NCI-H187 (cell line): ENCODE results near the gene TAF1C.
"Not testable (repeated sequence)": the region's sequence is repeated elsewhere in the genome, so short reads cannot be mapped to it uniquely, and the experiment has no call there.

ENCODE experiments used
- DNase-seq, 2 experiments: peaks; one replicate each; lab custom pipeline; 2025; lab: John Stamatoyannopoulos, UW

The TAF1C gene, protein sequence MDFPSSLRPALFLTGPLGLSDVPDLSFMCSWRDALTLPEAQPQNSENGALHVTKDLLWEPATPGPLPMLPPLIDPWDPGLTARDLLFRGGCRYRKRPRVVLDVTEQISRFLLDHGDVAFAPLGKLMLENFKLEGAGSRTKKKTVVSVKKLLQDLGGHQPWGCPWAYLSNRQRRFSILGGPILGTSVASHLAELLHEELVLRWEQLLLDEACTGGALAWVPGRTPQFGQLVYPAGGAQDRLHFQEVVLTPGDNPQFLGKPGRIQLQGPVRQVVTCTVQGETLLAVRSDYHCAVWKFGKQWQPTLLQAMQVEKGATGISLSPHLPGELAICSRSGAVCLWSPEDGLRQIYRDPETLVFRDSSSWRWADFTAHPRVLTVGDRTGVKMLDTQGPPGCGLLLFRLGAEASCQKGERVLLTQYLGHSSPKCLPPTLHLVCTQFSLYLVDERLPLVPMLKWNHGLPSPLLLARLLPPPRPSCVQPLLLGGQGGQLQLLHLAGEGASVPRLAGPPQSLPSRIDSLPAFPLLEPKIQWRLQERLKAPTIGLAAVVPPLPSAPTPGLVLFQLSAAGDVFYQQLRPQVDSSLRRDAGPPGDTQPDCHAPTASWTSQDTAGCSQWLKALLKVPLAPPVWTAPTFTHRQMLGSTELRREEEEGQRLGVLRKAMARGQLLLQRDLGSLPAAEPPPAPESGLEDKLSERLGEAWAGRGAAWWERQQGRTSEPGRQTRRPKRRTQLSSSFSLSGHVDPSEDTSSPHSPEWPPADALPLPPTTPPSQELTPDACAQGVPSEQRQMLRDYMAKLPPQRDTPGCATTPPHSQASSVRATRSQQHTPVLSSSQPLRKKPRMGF

GRCh38 chr16:84186685-84187437 lies at the start of gene TAF1C:
TSS of gene TAF1C (minus strand) at chr16:84187057. CDS start at chr16:84184988, 2,069 bp downstream.
- DNase-seq: peak; percentile 65 to 82

DNA sequence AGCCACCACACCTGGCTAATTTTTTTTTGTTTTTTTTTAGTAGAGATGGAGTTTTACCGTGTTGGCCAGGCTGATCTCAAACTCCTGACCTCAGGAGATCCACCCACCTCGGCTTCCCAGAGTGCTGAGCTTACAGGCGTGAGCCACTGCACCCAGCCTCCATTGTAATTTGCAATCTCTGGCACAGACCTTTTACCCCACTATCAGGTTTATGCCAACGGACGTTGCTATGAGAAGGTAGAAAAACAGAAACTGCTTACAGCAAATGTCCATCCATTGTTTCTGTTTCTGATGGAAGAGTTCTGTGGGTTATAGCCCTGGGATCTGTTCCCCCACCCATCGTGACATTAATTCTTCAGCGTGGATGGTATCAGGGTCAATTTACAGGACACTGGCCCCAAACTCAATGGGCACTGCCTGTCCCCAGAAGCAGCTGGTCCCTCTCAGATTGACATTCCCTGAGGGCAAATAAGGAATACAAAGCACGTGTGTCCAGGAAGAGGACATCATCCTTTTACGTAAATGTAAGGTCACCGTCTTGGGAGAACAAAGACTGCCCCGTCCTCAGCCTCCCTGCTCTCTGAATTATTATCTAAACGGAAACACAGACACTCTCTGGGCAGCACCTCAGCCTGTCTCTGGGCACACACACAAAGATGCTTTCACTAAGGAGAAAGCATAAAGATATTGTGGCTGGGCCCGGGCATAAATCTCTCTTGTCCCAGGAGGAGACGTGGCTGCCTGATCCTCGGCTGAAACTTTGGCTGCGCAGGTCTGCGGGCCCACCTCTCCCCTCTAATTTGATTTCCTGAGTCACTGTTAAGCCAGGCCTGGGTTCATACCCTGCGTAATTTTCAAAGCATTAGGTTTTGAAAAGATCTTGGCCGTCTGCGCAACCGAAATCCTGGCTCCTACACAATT lies 47.7 kb upstream of the TAF1C start:
- no peak for DNase-seq

- DNase-seq: no peak
These were observed 46.9 kb upstream of the TAF1C start for GRCh38 chr16:84233748-84234147.

- DNase-seq: no peak
These were observed 46.1 kb upstream of the TAF1C start for GRCh38 chr16:84232969-84233368.

GRCh38 chr16:84232060-84232459 lies 45.2 kb upstream of the TAF1C start:
- DNase-seq: no peak

DNA sequence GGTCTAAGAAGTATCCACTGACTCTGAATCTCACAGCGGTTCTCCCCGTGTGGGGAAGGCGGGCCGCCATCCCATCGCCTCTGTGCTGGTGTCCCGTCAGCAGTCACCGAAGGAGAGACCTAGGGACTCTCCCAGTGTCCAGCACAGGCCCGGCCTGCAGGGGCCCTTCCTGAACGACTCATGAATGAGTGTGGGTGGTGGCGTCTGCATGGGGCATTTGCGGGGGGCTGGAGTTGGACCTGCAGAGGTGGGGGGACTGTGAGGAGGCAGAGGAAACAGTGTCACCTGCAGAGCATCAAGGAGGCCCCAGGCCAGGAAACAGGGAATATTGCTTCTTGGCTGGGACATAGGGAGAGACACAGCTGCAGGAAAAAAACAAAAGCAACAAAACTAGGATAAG lies 42.6 kb upstream of the TAF1C start:
- no peak for DNase-seq

DNA sequence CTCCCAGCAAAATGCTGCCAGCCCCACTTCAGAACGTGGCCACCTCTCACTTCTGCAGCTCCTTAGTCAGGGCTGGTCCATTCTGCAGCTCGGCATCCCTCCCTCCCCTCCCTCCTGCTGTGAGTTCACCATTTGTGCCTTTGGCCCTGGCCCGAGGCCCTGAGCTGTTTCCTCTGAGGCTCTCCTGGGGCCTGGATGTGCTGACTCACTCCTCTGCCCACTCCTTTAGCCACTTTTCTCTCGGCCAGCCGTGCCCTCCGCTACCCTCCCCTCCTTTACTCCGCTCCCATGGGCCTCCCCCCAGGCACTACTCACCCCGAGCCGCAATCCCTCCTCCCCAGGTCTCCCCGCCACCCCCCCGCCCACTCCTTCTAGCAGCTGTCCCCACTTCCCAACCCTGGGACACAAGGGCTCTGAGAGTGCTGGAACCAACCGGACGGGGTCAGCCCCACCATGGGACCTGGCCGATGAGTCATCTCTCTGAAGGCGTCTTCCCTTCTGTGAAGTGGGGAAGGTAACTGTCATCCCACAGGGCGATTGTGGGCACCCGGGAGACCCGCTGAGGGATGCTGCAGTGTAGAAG lies 41.5 kb upstream of the TAF1C start:
- no peak for DNase-seq

DNA sequence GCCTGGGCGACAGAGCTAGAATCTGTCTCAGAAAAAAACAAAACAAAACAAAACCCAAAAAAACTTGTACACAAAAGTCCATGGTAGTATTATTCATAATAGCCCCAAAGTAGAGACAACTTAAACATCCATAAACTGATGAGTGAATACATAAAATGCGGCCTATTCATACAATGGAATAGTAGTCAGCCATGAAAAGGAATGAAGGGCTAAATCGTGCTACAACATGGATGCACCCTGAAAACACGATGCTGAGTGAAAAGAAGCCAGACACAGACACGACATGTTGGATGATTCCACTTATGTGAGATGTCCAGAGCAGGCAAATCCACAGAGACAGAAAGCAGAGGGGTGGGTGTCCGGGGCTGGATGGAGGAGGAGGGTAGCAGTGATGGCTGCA lies 40.7 kb upstream of the TAF1C start:
- no peak for DNase-seq

DNA sequence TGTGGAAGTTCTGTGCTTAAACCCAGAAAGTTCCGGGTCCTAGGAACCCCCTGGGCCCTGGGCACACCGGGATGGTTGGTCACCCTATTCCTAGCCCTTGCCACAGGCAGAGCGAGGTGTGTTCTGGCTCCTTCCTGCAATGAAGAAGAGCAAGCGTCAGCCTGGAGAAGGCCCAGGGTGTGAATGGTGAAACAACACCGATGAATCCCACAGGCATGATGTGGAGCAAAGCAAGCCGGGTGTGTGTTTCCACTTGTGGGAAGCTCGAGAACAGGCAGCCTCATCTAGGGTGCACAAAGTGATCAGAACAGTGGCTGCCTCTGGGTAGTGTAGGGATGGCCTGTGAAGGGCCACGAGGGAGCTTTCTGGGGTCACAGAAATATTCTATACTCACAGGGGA lies 39.2 kb upstream of the TAF1C start:
- no peak for DNase-seq

DNA sequence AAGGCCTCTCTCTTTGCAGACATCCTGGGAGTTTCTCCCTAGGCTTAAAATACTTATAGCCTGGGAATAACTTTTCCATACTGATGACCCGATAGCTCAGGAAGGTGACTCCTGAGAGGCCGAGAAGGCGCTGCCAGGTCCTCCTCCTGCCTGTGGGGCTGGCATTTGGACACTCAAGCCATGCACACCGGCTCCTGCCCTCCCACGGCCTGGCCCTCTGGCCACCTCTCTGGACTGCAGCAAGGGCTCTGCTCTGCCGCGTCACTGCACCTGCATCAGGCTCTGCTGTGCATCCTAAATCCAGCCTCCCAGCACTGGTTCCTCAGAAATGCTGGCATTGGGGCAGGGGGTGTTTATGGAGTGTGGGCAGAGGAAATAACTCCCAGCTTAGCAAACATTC lies 38.7 kb upstream of the TAF1C start:
- no peak for DNase-seq

- no peak for DNase-seq
These were observed 38.3 kb upstream of the TAF1C start for GRCh38 chr16:84225126-84225525.

- DNase-seq: no peak
These were observed 37.7 kb upstream of the TAF1C start for GRCh38 chr16:84224554-84224953.

GRCh38 chr16:84223456-84223855 lies 36.6 kb upstream of the TAF1C start:
- no peak for DNase-seq

- DNase-seq: no peak
These were observed 34.0 kb upstream of the TAF1C start for GRCh38 chr16:84220851-84221250.

- DNase-seq: no peak
These were observed 32.1 kb upstream of the TAF1C start for GRCh38 chr16:84218956-84219355.

GRCh38 chr16:84218176-84218823 lies 31.4 kb upstream of the TAF1C start:
- DNase-seq: no peak

DNA sequence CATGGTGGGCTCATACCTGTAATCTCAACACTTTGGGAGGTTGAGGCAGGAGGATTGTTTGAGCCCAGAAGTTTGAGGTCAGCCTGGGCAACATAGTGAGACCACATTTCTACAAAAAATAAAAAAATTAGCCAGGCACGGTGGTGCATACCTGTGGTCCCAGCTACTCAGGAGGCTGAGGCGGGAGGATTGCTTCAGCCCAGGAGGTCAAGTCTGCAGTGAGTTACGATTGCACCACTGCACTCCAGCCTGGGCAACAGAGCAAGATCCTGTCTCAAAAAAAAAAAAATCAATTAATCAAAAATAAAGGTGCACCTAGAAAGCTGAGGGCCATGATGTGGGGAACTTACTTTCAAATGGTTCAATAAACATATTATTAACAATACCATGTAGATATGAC lies 29.3 kb upstream of the TAF1C start:
- not testable (repeated sequence) for DNase-seq

DNA sequence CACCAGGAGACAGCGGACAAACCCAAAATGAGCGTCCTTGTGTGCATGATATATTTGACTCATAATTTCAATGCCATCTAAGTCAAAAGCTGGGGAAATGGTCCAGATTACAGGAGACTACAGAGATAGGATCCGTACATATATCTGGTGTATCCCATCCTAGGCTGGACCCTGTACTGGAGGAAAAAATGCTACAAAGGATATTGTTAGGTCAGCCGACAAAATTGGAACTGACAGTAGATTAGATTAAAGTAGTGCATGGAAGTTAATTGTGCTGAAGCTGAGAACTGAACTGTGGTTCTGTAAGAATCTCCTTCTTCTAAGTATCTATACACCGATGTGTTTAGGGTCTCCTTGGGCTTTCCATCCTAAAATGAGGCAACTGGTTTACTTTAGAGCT lies 28.7 kb upstream of the TAF1C start:
- DNase-seq: no peak

DNA sequence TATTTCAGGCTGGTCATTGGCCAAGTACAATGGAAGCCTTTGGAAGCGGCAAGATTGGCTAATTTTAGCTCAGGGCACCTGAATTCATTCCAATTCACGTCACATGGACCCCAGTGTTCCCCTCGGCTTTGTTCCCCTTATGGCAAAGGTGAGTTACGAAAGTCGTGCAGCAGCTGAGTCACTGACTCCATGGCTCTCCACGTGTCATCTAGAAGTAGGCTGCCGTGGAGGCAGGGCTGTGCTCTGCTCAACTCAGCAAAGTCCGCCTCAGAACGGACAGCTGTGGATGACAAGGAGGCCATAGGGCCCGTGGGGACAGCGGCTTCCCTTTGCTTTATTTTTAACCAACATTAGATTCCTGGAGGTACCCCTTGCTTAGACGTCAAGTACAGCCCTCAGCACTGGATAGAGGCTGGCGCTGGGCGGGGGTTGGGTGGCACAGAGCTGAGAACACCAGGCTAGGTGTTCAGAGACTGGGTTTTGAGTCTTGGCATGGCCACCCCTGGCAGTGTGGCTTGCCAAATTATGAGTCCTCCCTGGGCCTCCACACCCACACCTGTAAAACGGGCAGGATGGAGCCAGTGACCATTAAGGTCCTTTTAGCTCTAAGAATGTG lies 27.7 kb upstream of the TAF1C start:
- no peak for DNase-seq

DNA sequence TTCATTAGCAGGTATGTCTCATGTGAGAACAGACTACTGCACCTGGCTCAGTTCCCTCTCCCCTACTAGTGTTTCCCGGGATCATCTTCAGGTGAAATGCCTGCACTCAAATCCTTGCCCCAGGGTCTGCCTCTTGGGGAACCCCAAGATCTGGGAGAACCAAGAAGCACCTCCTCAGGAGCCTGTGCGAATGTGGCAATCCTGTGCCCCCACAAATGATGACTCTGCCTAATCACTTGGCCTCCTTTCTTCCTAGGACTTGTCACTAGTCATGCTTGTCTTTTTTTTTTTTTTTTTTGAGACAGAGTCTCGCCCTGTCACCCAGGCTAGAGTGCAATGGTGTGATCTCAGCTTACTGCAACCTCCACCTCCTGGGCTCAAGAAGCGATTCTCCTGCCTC lies 25.8 kb upstream of the TAF1C start:
- no peak for DNase-seq
